GM23248 (cell line): ENCODE measurements around the gene TOP3A. TPM values are rescaled to one million over a fixed set of nuclear protein-coding genes. Genes with fewer than 3 reads are reported as not detected.

Experiments used
- DNase-seq: peaks from one replicate; pipeline ENCODE4 v3.0.0-alpha.2; 2015
- H2AFZ ChIP-seq: fragments of 200-600 bp; sonication (generic); 2 replicates; pipeline ENCODE4 v1.6.1; 2016; ENCODE audit warnings: antibody characterized with exemption
- H3F3A ChIP-seq: fragments of 200-600 bp; sonication (generic); 2 replicates; pipeline ENCODE4 v1.6.1; 2016; ENCODE audit warnings: mild to moderate bottlenecking, antibody characterized with exemption, mixed run types; ENCODE audit not compliant: insufficient read depth
- H3K27ac ChIP-seq: fragments of 200-600 bp; sonication (generic); 2 replicates; pipeline ENCODE4 v1.5.1; 2016; ENCODE audit warnings: mild to moderate bottlenecking
- H3K27me3 ChIP-seq: fragments of 200-600 bp; sonication (generic); replicated peaks from 2 replicates; pipeline ENCODE4 v1.6.1; 2016; ENCODE audit warnings: mild to moderate bottlenecking; ENCODE audit not compliant: insufficient read depth
- H3K36me3 ChIP-seq: fragments of 200-600 bp; sonication (generic); 2 replicates; pipeline ENCODE4 v1.6.1; 2016; ENCODE audit warnings: low read depth, mild to moderate bottlenecking
- H3K4me1 ChIP-seq: fragments of 200-600 bp; sonication (generic); 2 replicates; pipeline ENCODE4 v1.6.1; 2016; ENCODE audit warnings: mild to moderate bottlenecking; ENCODE audit not compliant: insufficient read depth
- H3K4me2 ChIP-seq: fragments of 200-600 bp; sonication (generic); one replicate; pipeline ENCODE4 v1.6.1; 2016; ENCODE audit warnings: mild to moderate bottlenecking; ENCODE audit not compliant: unreplicated experiment
- H3K4me3 ChIP-seq: fragments of 200-600 bp; sonication (generic); 2 replicates; pipeline ENCODE4 v1.5.1; 2016; ENCODE audit warnings: mild to moderate bottlenecking
- H3K79me2 ChIP-seq: fragments of 200-600 bp; sonication (generic); 2 replicates; pipeline ENCODE4 v1.6.1; 2016; ENCODE audit warnings: mild to moderate bottlenecking; ENCODE audit not compliant: insufficient read depth
- H3K9ac ChIP-seq: fragments of 200-600 bp; sonication (generic); 2 replicates; pipeline ENCODE4 v1.6.1; 2016; ENCODE audit warnings: mild to moderate bottlenecking
- H3K9me2 ChIP-seq: fragments of 200-600 bp; sonication (generic); 2 replicates; pipeline ENCODE4 v1.6.1; 2016; ENCODE audit warnings: mixed run types, mild to moderate bottlenecking, moderate library complexity; ENCODE audit not compliant: insufficient read depth
- H3K9me3 ChIP-seq: fragments of 200-600 bp; sonication (generic); one replicate; pipeline ENCODE4 v1.6.1; 2017; ENCODE audit warnings: low read depth
- H4K20me1 ChIP-seq: fragments of 200-600 bp; sonication (generic); 2 replicates; pipeline ENCODE4 v1.6.0; 2016; ENCODE audit not compliant: insufficient read depth
- EZH2 ChIP-seq: fragments of 200-600 bp; sonication (generic); IDR thresholded peaks from 2 replicates; pipeline ENCODE4 v1.6.1; 2018; ENCODE audit warnings: antibody characterized with exemption, mild to moderate bottlenecking; ENCODE audit not compliant: insufficient read depth, poor library complexity, severe bottlenecking
- EZH2phosphoT487 ChIP-seq: fragments of 200-600 bp; sonication (generic); IDR thresholded peaks from 2 replicates; pipeline ENCODE4 v1.6.1; 2018; ENCODE audit warnings: antibody characterized with exemption, moderate library complexity, mild to moderate bottlenecking, low read depth; ENCODE audit not compliant: insufficient read depth
- WGBS, 2 experiments: methylation state at CpG; one replicate each; pipeline ENCODE4 v1.1.6; 2015 to 2017; ENCODE audit warnings: low lambda C conversion rate in 2 of 2, low coverage in 1 of 2; ENCODE audit errors: missing lambda C conversion rate in 2 of 2; 5-methylcytosine and 5-hydroxymethylcytosine counted together
- in situ Hi-C: fragments of 300-500 bp; cut with MboI; formaldehyde crosslinking; loops from 2 replicates; pipeline ENCODE4 v1.15.0; 2020
- polyA plus RNA-seq: library from polyadenylated mRNA; unstranded; fragments of >200 nt; fragmentation: Nextera tagmentation; extraction: Ambion mirVana; gene quantifications from 2 replicates; pipeline ENCODE4 v1.2.1, GENCODE V29; 2016
- total RNA-seq: library from RNA; depleted of rRNA; stranded (reverse); fragments of >200 nt; shearing (Covaris generic); gene quantifications from 2 replicates; pipeline ENCODE4 v1.2.3, GENCODE V29; 2014

The TOP3A gene
- total and polyA plus RNA-seq, 2 experiments from 2014 or later: 12.2 to 47.1 TPM

DNA sequence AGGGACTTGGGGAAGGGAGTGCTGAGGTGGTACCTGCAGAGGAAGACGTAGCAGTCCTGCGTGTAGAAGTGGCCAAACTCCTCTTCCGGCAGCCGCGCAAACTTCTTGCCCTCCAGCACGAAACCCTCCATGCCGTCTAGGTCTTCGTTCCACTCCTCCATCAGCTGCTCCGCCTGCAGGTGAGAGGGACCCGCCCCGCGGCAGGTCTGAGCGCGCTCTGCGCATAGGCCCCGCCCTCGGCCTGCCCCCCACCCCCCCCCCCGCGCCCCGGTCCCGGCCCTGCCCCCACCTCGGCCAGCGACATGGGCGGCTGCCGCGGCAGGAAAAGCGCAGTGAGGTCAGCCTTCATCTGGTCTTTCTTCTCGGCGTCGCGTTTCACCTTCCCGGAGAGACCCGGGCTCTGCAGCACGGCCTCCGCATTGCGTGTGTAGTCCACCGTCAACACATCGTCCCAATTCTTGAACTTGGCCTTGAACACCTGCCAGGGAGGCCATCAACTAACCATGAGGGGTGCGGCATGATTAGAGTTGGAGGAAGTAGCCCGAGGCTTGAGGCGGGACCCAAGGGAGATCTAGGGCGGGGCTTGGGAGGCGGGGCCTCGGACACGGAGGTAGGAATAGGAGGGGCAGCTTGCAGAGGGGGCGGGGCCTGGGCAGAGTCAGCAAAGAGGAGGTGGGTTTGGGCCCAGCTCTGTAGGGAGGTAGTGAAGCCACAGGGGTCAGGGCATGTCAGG, 67.7 kb downstream of the TOP3A start:
- no peaks in the 10 kb centered on the region for H3K27me3 ChIP-seq
- WGBS, 2 experiments: 55 to 64% methylated on average over 29 to 46 of the region's 46 CpGs
- H4K20me1 ChIP-seq: no peaks in the 10 kb centered on the region
- no peaks in the 10 kb centered on the region for H3K9me3 ChIP-seq
- no peaks in the 10 kb centered on the region for H3K9me2 ChIP-seq
- TF ChIP-seq EZH2phosphoT487: no peak
- no peak for TF ChIP-seq EZH2
- no peak overlapping the region for H3K4me3 ChIP-seq
- H3K27ac ChIP-seq: no peak overlapping the region
- H3K9ac ChIP-seq: no peak overlapping the region
- H3F3A ChIP-seq: peaks cover 6% of the 10 kb centered on the region; the same call in 1 of the 2 replicates
- DNase-seq: peak; percentile 63
- no peak overlapping the region for H3K4me2 ChIP-seq
- H3K4me1 ChIP-seq: no peaks in the 10 kb centered on the region
- H3K79me2 ChIP-seq: no peaks in the 10 kb centered on the region
- H3K36me3 ChIP-seq: peaks cover 36% of the 10 kb centered on the region; the same call in 1 of the 2 replicates
- in situ Hi-C loops: no loop called here
- no peak overlapping the region for H2AFZ ChIP-seq

DNA sequence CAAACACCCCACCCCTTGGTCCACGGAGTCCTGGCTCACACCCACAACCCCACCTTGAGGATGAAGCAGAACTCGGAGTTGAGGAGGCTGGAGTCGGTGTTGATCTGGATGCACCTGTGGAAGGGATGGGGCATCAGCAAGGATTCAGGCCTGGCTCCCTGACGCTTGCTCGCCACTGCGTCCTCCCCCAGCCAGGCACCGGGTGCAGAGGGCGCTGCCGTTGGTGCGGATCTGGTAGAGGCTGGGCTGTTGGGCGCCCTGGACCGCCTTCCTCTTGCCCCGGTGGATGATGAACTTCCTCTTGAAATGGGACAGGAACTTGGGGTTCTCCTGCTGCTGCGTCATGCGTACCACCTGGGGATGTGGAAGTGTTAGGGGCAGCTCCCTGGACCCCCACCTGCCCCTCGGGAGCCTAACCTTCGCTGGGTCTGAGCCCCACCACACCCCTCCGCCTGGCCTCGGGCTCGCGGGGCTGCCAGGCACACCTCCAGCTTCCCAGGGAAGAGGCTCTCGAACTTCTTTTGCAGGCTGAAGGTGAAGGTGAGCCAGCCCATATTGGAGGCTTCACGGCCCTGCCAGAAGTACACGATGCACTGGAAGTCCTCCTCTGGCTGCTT, 68.6 kb downstream of the TOP3A start:
- no peak overlapping the region for H3K27ac ChIP-seq
- no peak overlapping the region for H2AFZ ChIP-seq
- H3K9ac ChIP-seq: no peak overlapping the region
- H3K9me3 ChIP-seq: no peaks in the 10 kb centered on the region
- in situ Hi-C loops: no loop called here
- no peaks in the 10 kb centered on the region for H3K27me3 ChIP-seq
- H3F3A ChIP-seq: peaks cover 6% of the 10 kb centered on the region; the same call in 1 of the 2 replicates
- H3K4me2 ChIP-seq: no peak overlapping the region
- no peak for TF ChIP-seq EZH2
- no peak for TF ChIP-seq EZH2phosphoT487
- H3K9me2 ChIP-seq: no peaks in the 10 kb centered on the region
- no peaks in the 10 kb centered on the region for H3K4me1 ChIP-seq
- peaks cover 36% of the 10 kb centered on the region; the same call in 1 of the 2 replicates for H3K36me3 ChIP-seq
- DNase-seq: no peak
- 87 to 93% methylated on average over 24 of the region's 24 CpGs for WGBS, 2 experiments
- no peaks in the 10 kb centered on the region for H4K20me1 ChIP-seq
- H3K4me3 ChIP-seq: no peak overlapping the region
- H3K79me2 ChIP-seq: no peaks in the 10 kb centered on the region

DNA sequence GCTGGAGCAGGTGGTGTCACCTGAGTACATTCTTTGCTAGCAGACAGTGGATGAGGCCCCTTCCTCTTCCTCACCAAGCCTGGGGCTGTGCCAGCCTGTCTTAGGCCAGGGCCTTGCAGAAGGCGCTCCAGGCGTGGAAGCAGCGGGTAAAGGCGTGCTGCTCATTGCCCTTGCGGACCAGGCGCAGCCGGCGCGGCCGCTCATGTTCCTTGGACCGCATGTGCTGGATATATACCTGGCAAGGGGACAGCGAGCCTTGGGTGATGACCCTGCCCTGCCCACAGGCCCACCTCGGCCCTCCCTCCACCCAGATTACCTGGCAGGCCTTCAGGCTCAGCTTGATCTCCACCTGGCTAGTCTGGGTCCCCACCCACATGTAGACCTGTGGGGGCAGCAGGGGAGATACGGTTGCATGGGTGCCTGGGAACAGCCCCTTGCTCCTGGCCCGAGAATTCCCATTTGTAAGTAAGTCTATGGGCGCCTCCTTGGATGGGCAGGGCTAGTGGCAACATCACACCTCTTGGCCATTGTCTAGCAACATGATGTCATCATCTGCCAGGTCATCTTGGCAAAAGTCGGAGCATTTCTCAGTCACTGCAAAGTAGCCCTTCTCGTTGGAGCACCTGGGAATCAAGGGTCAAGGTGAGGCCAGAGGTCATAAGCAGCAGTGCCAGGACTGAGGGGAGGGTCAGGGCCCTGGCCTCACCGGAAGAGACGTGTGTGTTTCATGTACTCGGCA, 69.6 kb downstream of the TOP3A start:
- peak; percentile 29 for DNase-seq
- H3K79me2 ChIP-seq: no peaks in the 10 kb centered on the region
- no peak overlapping the region for H2AFZ ChIP-seq
- in situ Hi-C loops: no loop called here
- H3K4me1 ChIP-seq: no peaks in the 10 kb centered on the region
- H3K27me3 ChIP-seq: no peaks in the 10 kb centered on the region
- no peaks in the 10 kb centered on the region for H3K9me3 ChIP-seq
- H3K27ac ChIP-seq: no peak overlapping the region
- no peak overlapping the region for H3K4me3 ChIP-seq
- H3K9me2 ChIP-seq: no peaks in the 10 kb centered on the region
- H3F3A ChIP-seq: peaks cover 6% of the 10 kb centered on the region; the same call in 1 of the 2 replicates
- H3K4me2 ChIP-seq: no peak overlapping the region
- no peaks in the 10 kb centered on the region for H4K20me1 ChIP-seq
- WGBS, 2 experiments: 96 to 97% methylated on average over 21 of the region's 21 CpGs
- TF ChIP-seq EZH2: no peak
- no peak for TF ChIP-seq EZH2phosphoT487
- H3K36me3 ChIP-seq: peaks cover 31% of the 10 kb centered on the region; the same call in 1 of the 2 replicates
- no peak overlapping the region for H3K9ac ChIP-seq

DNA sequence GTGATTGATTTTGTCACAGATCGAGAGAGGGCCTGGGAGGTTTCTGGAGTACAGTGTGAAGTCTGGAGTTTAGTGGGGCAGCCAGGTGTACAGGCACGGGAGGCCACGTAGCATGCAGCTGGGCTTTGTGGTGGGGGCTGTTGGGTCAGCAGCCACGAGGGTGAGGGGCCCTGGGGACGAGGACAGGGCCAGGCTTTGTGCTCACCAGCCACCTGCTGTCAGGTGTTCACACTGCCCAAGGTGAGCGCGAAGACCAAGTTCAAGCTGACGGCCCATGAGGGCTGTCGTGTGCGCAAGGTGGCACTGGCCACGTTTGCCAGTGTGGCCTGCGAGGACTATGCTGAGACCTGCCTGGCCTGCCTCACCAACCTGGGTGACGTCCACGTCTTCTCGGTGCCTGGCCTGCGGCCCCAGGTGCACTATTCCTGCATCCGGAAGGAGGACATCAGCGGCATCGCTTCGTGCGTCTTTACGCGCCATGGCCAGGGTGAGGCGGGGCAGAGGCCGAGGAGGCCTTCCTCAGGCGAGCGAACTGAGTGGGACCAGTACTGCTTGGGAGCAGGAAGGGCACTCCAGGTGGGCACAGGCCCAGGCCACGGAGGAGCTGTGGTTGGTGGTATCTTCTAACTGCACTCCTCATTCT, 73.4 kb downstream of the TOP3A start:
- peaks cover 15% of the 10 kb centered on the region; the same call in 1 of the 2 replicates for H3K36me3 ChIP-seq
- no peaks in the 10 kb centered on the region for H3K9me3 ChIP-seq
- 89 to 92% methylated on average over 27 to 28 of the region's 28 CpGs for WGBS, 2 experiments
- in situ Hi-C loops: no loop called here
- H4K20me1 ChIP-seq: no peaks in the 10 kb centered on the region
- no peaks in the 10 kb centered on the region for H3K79me2 ChIP-seq
- H3K9me2 ChIP-seq: no peaks in the 10 kb centered on the region
- no peaks in the 10 kb centered on the region for H3K4me1 ChIP-seq
- H3K27ac ChIP-seq: no peak overlapping the region
- no peaks in the 10 kb centered on the region for H3F3A ChIP-seq
- DNase-seq: no peak
- H2AFZ ChIP-seq: no peak overlapping the region
- H3K9ac ChIP-seq: no peak overlapping the region
- H3K27me3 ChIP-seq: no peaks in the 10 kb centered on the region
- H3K4me2 ChIP-seq: no peak overlapping the region
- TF ChIP-seq EZH2phosphoT487: no peak
- no peak for TF ChIP-seq EZH2
- no peak overlapping the region for H3K4me3 ChIP-seq
